Measurements from ENCODE around the gene THUMPD2.
A peak's percentile ranks its signal among the peaks of the same experiment; 100 is the strongest.

Gene THUMPD2

GRCh38 chr2:39778233-39778632, 825 bp downstream of the THUMPD2 start:
- Histone ChIP-seq H3K4me3 (ENCODE audit: low read depth in 1 of 2, low read length in 1 of 2) (peak overlapping the region in 1 of 2 experiments; percentile 65), H3K4me1 (ENCODE audit: control insufficient read depth in 1 of 2, insufficient read depth in 1 of 2, low read depth in 1 of 2, low read length in 1 of 2) (peaks cover 29 to 31% of the 10 kb centered on the region in 2 experiments), H3K27ac (peak overlapping the region; percentile 51), H3K27me3 (no peaks in the 10 kb centered on the region), H3K9me3 (no peaks in the 10 kb centered on the region), H3K36me3 (no peaks in the 10 kb centered on the region)
- no peak for TF ChIP-seq CTCF (IDR thresholded peaks at IDR 0.05)

GRCh38 chr2:39772812-39773152, 6.3 kb downstream of the THUMPD2 start:
- Histone ChIP-seq H3K4me3 (ENCODE audit: low read depth in 1 of 2, low read length in 1 of 2) (no peak overlapping the region), H3K27me3 (no peaks in the 10 kb centered on the region), H3K27ac (no peak overlapping the region), H3K9me3 (no peaks in the 10 kb centered on the region), H3K4me1 (ENCODE audit: control insufficient read depth in 1 of 2, insufficient read depth in 1 of 2, low read depth in 1 of 2, low read length in 1 of 2) (no peaks in the 10 kb centered on the region), H3K36me3 (peaks cover 5% of the 10 kb centered on the region)
- no peak for TF ChIP-seq CTCF (IDR thresholded peaks at IDR 0.05)

- Histone ChIP-seq H3K27ac (no peak overlapping the region), H3K27me3 (no peaks in the 10 kb centered on the region), H3K4me3 (ENCODE audit: low read depth in 1 of 2, low read length in 1 of 2) (no peak overlapping the region), H3K9me3 (no peaks in the 10 kb centered on the region), H3K36me3 (peaks cover 5% of the 10 kb centered on the region), H3K4me1 (ENCODE audit: control insufficient read depth in 1 of 2, insufficient read depth in 1 of 2, low read depth in 1 of 2, low read length in 1 of 2) (no peaks in the 10 kb centered on the region)
- no peak for TF ChIP-seq CTCF (IDR thresholded peaks at IDR 0.05)
These were observed 6.8 kb downstream of the THUMPD2 start for GRCh38 chr2:39772086-39772811.

- H3K27ac ChIP-seq = no peak overlapping the region
- TF ChIP-seq CTCF (IDR thresholded peaks at IDR 0.05) = no peak
- H3K4me3 ChIP-seq (ENCODE audit: low read depth in 1 of 2, low read length in 1 of 2) = no peak overlapping the region
- no peaks in the 10 kb centered on the region for H3K4me1 ChIP-seq (ENCODE audit: control insufficient read depth in 1 of 2, insufficient read depth in 1 of 2, low read depth in 1 of 2, low read length in 1 of 2)
- no peaks in the 10 kb centered on the region for H3K27me3 ChIP-seq
- H3K9me3 ChIP-seq = no peaks in the 10 kb centered on the region
- peaks cover 9% of the 10 kb centered on the region for H3K36me3 ChIP-seq
These were observed 16.6 kb downstream of the THUMPD2 start for GRCh38 chr2:39762448-39762847.

GRCh38 chr2:39757156-39757555, 21.9 kb downstream of the THUMPD2 start:
- peaks cover 30% of the 10 kb centered on the region for H3K36me3 ChIP-seq
- H3K4me3 ChIP-seq (ENCODE audit: low read depth in 1 of 2, low read length in 1 of 2) = no peak overlapping the region
- H3K27me3 ChIP-seq = no peaks in the 10 kb centered on the region
- no peak for TF ChIP-seq CTCF (IDR thresholded peaks at IDR 0.05)
- H3K27ac ChIP-seq = no peak overlapping the region
- H3K4me1 ChIP-seq (ENCODE audit: control insufficient read depth in 1 of 2, insufficient read depth in 1 of 2, low read depth in 1 of 2, low read length in 1 of 2) = no peaks in the 10 kb centered on the region
- H3K9me3 ChIP-seq = no peaks in the 10 kb centered on the region
